ENCODE measurements around the gene CDC20.
"Not testable (repeated sequence)": the region's sequence is repeated elsewhere in the genome, so short reads cannot be mapped to it uniquely, and the experiment has no call there.

The CDC20 gene

DNA sequence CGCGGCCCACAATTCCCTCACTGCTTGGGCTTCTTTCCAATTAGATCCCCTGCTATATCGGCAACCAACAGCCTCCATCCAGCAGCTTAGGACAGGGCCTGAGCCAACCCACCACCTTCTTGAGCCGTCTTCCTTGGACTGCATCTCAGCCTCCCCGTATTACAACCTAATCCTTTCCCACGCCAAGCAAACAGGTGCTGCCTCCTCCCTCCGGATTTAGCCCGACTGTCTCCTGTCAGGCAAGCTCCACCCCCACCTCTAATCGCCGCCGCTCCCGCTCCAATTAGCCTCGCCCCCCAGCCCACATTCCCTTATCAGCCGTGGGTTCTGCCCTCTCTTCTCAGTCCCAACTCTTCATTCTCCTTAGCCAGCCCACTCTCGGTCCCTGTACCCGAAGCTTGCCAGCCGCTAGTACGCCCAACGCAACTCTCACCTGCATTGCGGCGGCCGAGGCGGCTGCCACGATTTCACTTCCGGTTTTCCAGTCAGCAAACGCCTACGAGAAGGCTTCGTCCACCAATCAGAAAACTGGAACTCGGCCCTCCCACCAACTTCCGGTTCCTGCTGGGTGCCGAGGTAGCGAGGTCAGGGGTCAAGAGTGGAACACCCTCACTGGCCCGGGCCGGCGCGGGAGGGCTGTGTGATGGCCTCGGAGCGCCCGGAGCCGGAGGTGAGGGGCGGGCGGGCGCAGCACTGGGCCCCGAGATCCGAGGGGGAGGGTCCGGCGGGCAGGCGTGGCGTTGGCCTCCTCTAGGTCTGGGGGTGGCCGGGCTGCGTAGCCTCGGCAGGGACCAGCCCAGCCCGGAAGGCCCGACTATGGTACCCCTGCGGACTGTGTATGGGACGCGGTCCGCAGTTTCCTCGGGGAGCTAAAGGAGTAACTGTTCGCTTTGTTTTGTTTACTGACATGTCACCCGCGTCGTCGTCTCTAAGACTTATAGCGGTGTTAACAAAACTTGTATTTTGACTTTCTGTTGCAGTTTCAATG lies 30.8 kb downstream of the CDC20 start, which contains the start of the genes MED8 and SZT2:
MED8 (minus strand) TSS at position 475 of the 988 bp plus-strand sequence; CDS start at position 439, 36 bp downstream.
SZT2 (plus strand) TSS at position 574 of the 988 bp plus-strand sequence; CDS start at position 644, 70 bp downstream.
- DNase-seq (ENCODE audit: low read depth, low spot score) = peak; percentile 42
- H3K9me3 ChIP-seq (ENCODE audit: low read depth, low read length) = no peaks in the 10 kb centered on the region
- H3K9ac ChIP-seq (ENCODE audit: insufficient read length) = peak within 1 kb of the TSS; percentile 88
- H3K4me3 ChIP-seq = peak within 1 kb of the TSS; percentile 93
- TF ChIP-seq FOXP2 (optimal IDR thresholded peaks at IDR 0.05; ENCODE audit: control extremely low read depth, extremely low read length, insufficient read depth) = peak; percentile 8
- TF ChIP-seq POLR2AphosphoS5 (IDR thresholded peaks at IDR 0.05; ENCODE audit: borderline replicate concordance, low read depth, low read length) = peak; percentile 93
- TF ChIP-seq EZH2 (IDR thresholded peaks at IDR 0.05) = no peak
- H3K27ac ChIP-seq = peak within 1 kb of the TSS; percentile 47; the same call in 1 of the 2 replicates
- peaks cover 24% of the 10 kb centered on the region for H3K36me3 ChIP-seq (ENCODE audit: insufficient read depth, low read length)

- Histone ChIP-seq H3K4me3 (no peak overlapping the region), H3K9ac (ENCODE audit: insufficient read length) (no peak overlapping the region), H3K27ac (no peak overlapping the region), H3K9me3 (ENCODE audit: low read depth, low read length) (no peaks in the 10 kb centered on the region), H3K36me3 (ENCODE audit: insufficient read depth, low read length) (no peaks in the 10 kb centered on the region)
- TF ChIP-seq POLR2AphosphoS5 (IDR thresholded peaks at IDR 0.05; ENCODE audit: borderline replicate concordance, low read depth, low read length) (no peak), FOXP2 (optimal IDR thresholded peaks at IDR 0.05; ENCODE audit: control extremely low read depth, extremely low read length, insufficient read depth) (no peak), EZH2 (IDR thresholded peaks at IDR 0.05) (no peak)
- DNase-seq (ENCODE audit: low read depth, low spot score) = no peak
These were observed 33.9 kb downstream of the CDC20 start for GRCh38 chr1:43392702-43393101.

DNA sequence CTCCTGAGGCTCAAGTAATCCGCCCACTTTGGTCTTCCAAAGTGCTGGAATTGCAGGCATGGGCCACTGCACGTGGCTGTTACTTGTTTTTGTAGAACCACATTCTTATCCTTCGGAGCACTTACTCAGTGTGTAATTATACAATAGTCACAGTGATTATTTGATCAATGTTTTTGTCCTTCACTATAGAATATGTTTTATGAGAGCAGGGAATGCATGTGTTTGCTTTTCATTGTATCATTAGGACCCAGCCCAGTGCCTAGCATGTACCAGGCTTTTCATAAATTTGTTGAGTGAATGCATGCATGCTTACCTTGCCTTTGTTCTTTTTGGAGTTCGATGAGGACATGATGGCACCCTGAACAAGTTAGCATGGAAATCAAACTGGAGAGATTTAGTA lies 36.7 kb downstream of the CDC20 start:
- DNase-seq (ENCODE audit: low read depth, low spot score) = no peak
- Histone ChIP-seq H3K27ac (no peak overlapping the region), H3K9me3 (ENCODE audit: low read depth, low read length) (no peaks in the 10 kb centered on the region), H3K36me3 (ENCODE audit: insufficient read depth, low read length) (no peaks in the 10 kb centered on the region), H3K4me3 (no peak overlapping the region), H3K9ac (ENCODE audit: insufficient read length) (no peak overlapping the region)
- TF ChIP-seq EZH2 (IDR thresholded peaks at IDR 0.05) = no peak
- no peak for TF ChIP-seq POLR2AphosphoS5 (IDR thresholded peaks at IDR 0.05; ENCODE audit: borderline replicate concordance, low read depth, low read length)
- no peak for TF ChIP-seq FOXP2 (optimal IDR thresholded peaks at IDR 0.05; ENCODE audit: control extremely low read depth, extremely low read length, insufficient read depth)

DNA sequence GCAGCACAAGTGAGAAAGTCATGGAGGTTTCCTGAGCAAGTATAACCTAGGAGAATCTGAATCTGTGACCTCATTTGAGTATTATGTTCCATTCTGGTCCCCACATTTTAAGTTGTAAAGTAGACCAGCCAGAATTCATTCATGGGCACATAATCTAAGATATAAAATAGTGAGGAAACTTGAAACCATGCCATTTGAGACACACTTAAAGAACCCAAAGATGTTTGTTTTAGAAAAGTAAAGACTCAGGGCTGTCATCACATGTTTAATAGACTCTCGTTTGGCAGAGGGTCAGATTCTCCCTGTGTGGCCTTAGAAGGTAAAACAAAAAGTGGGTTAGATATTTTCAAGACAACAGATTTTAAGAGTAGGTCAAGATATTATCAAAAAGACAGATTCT lies 37.3 kb downstream of the CDC20 start:
- DNase-seq (ENCODE audit: low read depth, low spot score) = no peak
- Histone ChIP-seq H3K4me3 (no peak overlapping the region), H3K36me3 (ENCODE audit: insufficient read depth, low read length) (no peaks in the 10 kb centered on the region), H3K9me3 (ENCODE audit: low read depth, low read length) (no peaks in the 10 kb centered on the region), H3K27ac (no peak overlapping the region), H3K9ac (ENCODE audit: insufficient read length) (no peak overlapping the region)
- TF ChIP-seq POLR2AphosphoS5 (IDR thresholded peaks at IDR 0.05; ENCODE audit: borderline replicate concordance, low read depth, low read length) = no peak
- TF ChIP-seq FOXP2 (optimal IDR thresholded peaks at IDR 0.05; ENCODE audit: control extremely low read depth, extremely low read length, insufficient read depth) = no peak
- no peak for TF ChIP-seq EZH2 (IDR thresholded peaks at IDR 0.05)

DNA sequence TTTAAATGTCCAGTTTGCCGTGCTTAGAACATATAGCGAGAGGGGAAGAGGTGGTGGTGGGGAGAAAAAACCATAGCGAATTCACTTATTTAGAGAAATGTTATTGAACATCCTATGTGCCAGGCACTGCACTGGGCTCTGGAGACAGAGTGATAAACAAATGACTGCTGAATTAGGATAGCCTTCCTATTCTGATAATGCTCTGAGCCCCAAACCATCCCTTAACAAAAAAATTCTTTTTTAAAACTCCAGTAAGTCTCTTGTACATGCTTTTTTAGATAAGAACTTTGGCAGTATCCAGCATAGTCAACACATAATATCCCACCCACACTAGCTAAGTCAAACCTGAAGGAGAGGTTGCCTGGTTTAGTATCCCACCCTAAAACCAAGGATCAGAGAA lies 39.4 kb downstream of the CDC20 start:
- TF ChIP-seq EZH2 (IDR thresholded peaks at IDR 0.05) (no peak), POLR2AphosphoS5 (IDR thresholded peaks at IDR 0.05; ENCODE audit: borderline replicate concordance, low read depth, low read length) (no peak), FOXP2 (optimal IDR thresholded peaks at IDR 0.05; ENCODE audit: control extremely low read depth, extremely low read length, insufficient read depth) (no peak)
- Histone ChIP-seq H3K9me3 (ENCODE audit: low read depth, low read length) (no peaks in the 10 kb centered on the region), H3K9ac (ENCODE audit: insufficient read length) (no peak overlapping the region), H3K4me3 (no peak overlapping the region), H3K36me3 (ENCODE audit: insufficient read depth, low read length) (no peaks in the 10 kb centered on the region), H3K27ac (no peak overlapping the region)
- DNase-seq (ENCODE audit: low read depth, low spot score) = no peak

DNA sequence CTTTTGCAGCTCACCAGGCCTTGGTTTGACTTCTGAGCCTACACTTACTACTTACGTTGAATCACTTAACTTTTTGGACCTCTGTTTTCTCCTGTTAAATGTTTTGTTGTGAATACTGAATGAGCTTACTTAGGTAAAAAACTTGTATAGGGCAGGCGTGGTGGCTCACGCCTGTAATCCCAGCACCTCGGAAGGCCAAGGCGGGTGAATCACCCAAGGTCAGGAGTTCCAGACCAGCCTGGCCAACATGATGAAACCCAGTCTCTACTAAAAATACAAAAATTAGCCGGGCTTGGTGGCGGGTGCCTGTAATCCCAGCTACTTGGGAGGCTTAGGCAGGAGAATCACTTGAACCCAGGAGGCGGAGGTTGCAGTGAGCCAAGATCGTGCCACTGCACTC lies 41.7 kb downstream of the CDC20 start:
- H3K4me3 ChIP-seq; H3K9me3 ChIP-seq (ENCODE audit: low read depth, low read length); H3K9ac ChIP-seq (ENCODE audit: insufficient read length); DNase-seq (ENCODE audit: low read depth, low spot score); H3K27ac ChIP-seq: not testable (repeated sequence)
- H3K36me3 ChIP-seq (ENCODE audit: insufficient read depth, low read length) = peaks cover 16% of the 10 kb centered on the region

GRCh38 chr1:43402089-43402865 lies 43.5 kb downstream of the CDC20 start:
- H3K9me3 ChIP-seq (ENCODE audit: low read depth, low read length) = no peaks in the 10 kb centered on the region
- H3K4me3 ChIP-seq = no peak overlapping the region
- H3K36me3 ChIP-seq (ENCODE audit: insufficient read depth, low read length) = peaks cover 23% of the 10 kb centered on the region
- no peak overlapping the region for H3K9ac ChIP-seq (ENCODE audit: insufficient read length)
- no peak overlapping the region for H3K27ac ChIP-seq
- no peak for DNase-seq (ENCODE audit: low read depth, low spot score)
- TF ChIP-seq EZH2 (IDR thresholded peaks at IDR 0.05) (no peak), FOXP2 (optimal IDR thresholded peaks at IDR 0.05; ENCODE audit: control extremely low read depth, extremely low read length, insufficient read depth) (no peak), POLR2AphosphoS5 (IDR thresholded peaks at IDR 0.05; ENCODE audit: borderline replicate concordance, low read depth, low read length) (no peak)

- no peak overlapping the region for H3K27ac ChIP-seq
- H3K9ac ChIP-seq (ENCODE audit: insufficient read length) = no peak overlapping the region
- TF ChIP-seq EZH2 (IDR thresholded peaks at IDR 0.05) (no peak), POLR2AphosphoS5 (IDR thresholded peaks at IDR 0.05; ENCODE audit: borderline replicate concordance, low read depth, low read length) (no peak)
- no peak for DNase-seq (ENCODE audit: low read depth, low spot score)
- no peaks in the 10 kb centered on the region for H3K9me3 ChIP-seq (ENCODE audit: low read depth, low read length)
- no peak overlapping the region for H3K4me3 ChIP-seq
- peaks cover 28% of the 10 kb centered on the region for H3K36me3 ChIP-seq (ENCODE audit: insufficient read depth, low read length)
These were observed 45.6 kb downstream of the CDC20 start for GRCh38 chr1:43404353-43404752.
